GM23248 (cell line): ENCODE data around the gene PPM1H.

Experiments used
- EZH2 ChIP-seq: fragments of 200-600 bp; sonication (generic); IDR thresholded peaks from 2 replicates; pipeline ENCODE4 v1.6.1; 2018; ENCODE audit warnings: antibody characterized with exemption, mild to moderate bottlenecking; ENCODE audit not compliant: insufficient read depth, poor library complexity, severe bottlenecking
- EZH2phosphoT487 ChIP-seq: fragments of 200-600 bp; sonication (generic); IDR thresholded peaks from 2 replicates; pipeline ENCODE4 v1.6.1; 2018; ENCODE audit warnings: antibody characterized with exemption, moderate library complexity, mild to moderate bottlenecking, low read depth; ENCODE audit not compliant: insufficient read depth

- TF ChIP-seq EZH2phosphoT487: no peak
- no peak for TF ChIP-seq EZH2
These were observed 66.1 kb downstream of the PPM1H start for GRCh38 chr12:62868820-62869219.
